ENCODE data around the gene PCGF1.

PCGF1 gene

DNA sequence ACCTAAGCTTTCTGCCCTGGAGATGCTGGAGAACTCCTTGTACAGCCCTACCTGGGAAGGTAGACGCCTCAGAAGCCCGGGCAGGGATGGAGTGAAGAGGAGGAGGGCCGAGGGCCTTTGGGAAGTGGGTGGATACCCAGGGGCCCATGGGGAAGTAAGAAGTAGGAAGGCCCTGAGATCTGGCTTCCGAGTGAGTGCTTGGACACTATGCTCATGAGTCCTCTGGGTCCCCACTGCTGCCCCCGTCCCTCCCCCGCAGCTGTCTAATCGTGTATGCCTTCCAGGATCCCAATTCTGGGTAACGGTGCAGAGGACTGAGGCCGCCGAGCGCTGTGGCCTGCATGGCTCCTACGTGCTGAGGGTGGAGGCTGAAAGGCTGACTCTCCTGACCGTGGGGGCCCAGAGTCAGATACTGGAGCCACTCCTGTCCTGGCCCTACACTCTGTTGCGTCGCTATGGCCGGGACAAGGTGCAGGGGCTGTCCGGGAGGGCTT lies 48.2 kb upstream of the PCGF1 start:
- ATAC-seq = no peak

GRCh38 chr2:74554820-74555531 lies 47.5 kb upstream of the PCGF1 start:
- TF ChIP-seq ZFP30 (CRISPR knock-in tag; IDR thresholded peaks at IDR 0.05) (no peak), ESRRG (CRISPR knock-in tag; IDR thresholded peaks at IDR 0.05) (no peak), RARB (CRISPR knock-in tag; IDR thresholded peaks at IDR 0.05) (no peak), ISL1 (CRISPR knock-in tag; IDR thresholded peaks at IDR 0.05) (no peak), TOX (CRISPR knock-in tag; IDR thresholded peaks at IDR 0.05; ENCODE audit: borderline replicate concordance) (no peak), TCF4 (CRISPR knock-in tag; IDR thresholded peaks at IDR 0.05; ENCODE audit: borderline replicate concordance) (no peak), ZNF8 (CRISPR knock-in tag; IDR thresholded peaks at IDR 0.05) (no peak), BACH2 (CRISPR knock-in tag; IDR thresholded peaks at IDR 0.05; ENCODE audit: borderline replicate concordance) (no peak), OSR1 (CRISPR knock-in tag; IDR thresholded peaks at IDR 0.05) (no peak), SNAI2 (CRISPR knock-in tag; IDR thresholded peaks at IDR 0.05) (no peak), PPARA (CRISPR knock-in tag; IDR thresholded peaks at IDR 0.05; ENCODE audit: borderline replicate concordance) (no peak), ZFP3 (CRISPR knock-in tag; IDR thresholded peaks at IDR 0.05) (no peak), ZNF565 (CRISPR knock-in tag; conservative IDR thresholded peaks at IDR 0.05; ENCODE audit: low read depth) (no peak)
- TF ChIP-seq, protein P1, sequence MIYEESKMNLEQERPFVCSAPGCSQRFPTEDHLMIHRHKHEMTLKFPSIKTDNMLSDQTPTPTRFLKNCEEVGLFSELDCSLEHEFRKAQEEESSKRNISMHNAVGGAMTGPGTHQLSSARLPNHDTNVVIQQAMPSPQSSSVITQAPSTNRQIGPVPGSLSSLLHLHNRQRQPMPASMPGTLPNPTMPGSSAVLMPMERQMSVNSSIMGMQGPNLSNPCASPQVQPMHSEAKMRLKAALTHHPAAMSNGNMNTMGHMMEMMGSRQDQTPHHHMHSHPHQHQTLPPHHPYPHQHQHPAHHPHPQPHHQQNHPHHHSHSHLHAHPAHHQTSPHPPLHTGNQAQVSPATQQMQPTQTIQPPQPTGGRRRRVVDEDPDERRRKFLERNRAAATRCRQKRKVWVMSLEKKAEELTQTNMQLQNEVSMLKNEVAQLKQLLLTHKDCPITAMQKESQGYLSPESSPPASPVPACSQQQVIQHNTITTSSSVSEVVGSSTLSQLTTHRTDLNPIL (CRISPR knock-in tag; IDR thresholded peaks at IDR 0.05; ENCODE audit: low read depth) = no peak
- TF ChIP-seq, protein P2, sequence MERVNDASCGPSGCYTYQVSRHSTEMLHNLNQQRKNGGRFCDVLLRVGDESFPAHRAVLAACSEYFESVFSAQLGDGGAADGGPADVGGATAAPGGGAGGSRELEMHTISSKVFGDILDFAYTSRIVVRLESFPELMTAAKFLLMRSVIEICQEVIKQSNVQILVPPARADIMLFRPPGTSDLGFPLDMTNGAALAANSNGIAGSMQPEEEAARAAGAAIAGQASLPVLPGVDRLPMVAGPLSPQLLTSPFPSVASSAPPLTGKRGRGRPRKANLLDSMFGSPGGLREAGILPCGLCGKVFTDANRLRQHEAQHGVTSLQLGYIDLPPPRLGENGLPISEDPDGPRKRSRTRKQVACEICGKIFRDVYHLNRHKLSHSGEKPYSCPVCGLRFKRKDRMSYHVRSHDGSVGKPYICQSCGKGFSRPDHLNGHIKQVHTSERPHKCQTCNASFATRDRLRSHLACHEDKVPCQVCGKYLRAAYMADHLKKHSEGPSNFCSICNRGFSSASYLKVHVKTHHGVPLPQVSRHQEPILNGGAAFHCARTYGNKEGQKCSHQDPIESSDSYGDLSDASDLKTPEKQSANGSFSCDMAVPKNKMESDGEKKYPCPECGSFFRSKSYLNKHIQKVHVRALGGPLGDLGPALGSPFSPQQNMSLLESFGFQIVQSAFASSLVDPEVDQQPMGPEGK (CRISPR knock-in tag; IDR thresholded peaks at IDR 0.05; ENCODE audit: borderline replicate concordance) = no peak
- TF ChIP-seq, protein P3, sequence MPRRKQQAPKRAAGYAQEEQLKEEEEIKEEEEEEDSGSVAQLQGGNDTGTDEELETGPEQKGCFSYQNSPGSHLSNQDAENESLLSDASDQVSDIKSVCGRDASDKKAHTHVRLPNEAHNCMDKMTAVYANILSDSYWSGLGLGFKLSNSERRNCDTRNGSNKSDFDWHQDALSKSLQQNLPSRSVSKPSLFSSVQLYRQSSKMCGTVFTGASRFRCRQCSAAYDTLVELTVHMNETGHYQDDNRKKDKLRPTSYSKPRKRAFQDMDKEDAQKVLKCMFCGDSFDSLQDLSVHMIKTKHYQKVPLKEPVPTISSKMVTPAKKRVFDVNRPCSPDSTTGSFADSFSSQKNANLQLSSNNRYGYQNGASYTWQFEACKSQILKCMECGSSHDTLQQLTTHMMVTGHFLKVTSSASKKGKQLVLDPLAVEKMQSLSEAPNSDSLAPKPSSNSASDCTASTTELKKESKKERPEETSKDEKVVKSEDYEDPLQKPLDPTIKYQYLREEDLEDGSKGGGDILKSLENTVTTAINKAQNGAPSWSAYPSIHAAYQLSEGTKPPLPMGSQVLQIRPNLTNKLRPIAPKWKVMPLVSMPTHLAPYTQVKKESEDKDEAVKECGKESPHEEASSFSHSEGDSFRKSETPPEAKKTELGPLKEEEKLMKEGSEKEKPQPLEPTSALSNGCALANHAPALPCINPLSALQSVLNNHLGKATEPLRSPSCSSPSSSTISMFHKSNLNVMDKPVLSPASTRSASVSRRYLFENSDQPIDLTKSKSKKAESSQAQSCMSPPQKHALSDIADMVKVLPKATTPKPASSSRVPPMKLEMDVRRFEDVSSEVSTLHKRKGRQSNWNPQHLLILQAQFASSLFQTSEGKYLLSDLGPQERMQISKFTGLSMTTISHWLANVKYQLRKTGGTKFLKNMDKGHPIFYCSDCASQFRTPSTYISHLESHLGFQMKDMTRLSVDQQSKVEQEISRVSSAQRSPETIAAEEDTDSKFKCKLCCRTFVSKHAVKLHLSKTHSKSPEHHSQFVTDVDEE (CRISPR knock-in tag; IDR thresholded peaks at IDR 0.05) = no peak
- peak; percentile 42 for ATAC-seq

More for the DNA sequence above, 48.2 kb upstream of the PCGF1 start:
- TF ChIP-seq ARNTL (CRISPR knock-in tag; IDR thresholded peaks at IDR 0.05; ENCODE audit: borderline replicate concordance, low read depth) (no peak), ZC3H10 (CRISPR knock-in tag; IDR thresholded peaks at IDR 0.05) (no peak), ZNF8 (CRISPR knock-in tag; IDR thresholded peaks at IDR 0.05) (no peak), OSR1 (CRISPR knock-in tag; IDR thresholded peaks at IDR 0.05) (no peak), GLIS3 (CRISPR knock-in tag; IDR thresholded peaks at IDR 0.05) (no peak), ZFP3 (CRISPR knock-in tag; IDR thresholded peaks at IDR 0.05) (no peak)
- TF ChIP-seq, protein P3 (CRISPR knock-in tag; IDR thresholded peaks at IDR 0.05) = no peak

- peak; percentile 85 for ATAC-seq
- TF ChIP-seq ISL1 (CRISPR knock-in tag; IDR thresholded peaks at IDR 0.05) (no peak), ZFP3 (CRISPR knock-in tag; IDR thresholded peaks at IDR 0.05) (peak; percentile 74), ZNF70 (CRISPR knock-in tag; IDR thresholded peaks at IDR 0.05) (no peak), ZNF8 (CRISPR knock-in tag; IDR thresholded peaks at IDR 0.05) (no peak), ESRRG (CRISPR knock-in tag; IDR thresholded peaks at IDR 0.05) (no peak), ZC3H10 (CRISPR knock-in tag; IDR thresholded peaks at IDR 0.05) (no peak), BACH2 (CRISPR knock-in tag; IDR thresholded peaks at IDR 0.05; ENCODE audit: borderline replicate concordance) (no peak), SNAI2 (CRISPR knock-in tag; IDR thresholded peaks at IDR 0.05) (no peak), RARB (CRISPR knock-in tag; IDR thresholded peaks at IDR 0.05) (no peak)
- TF ChIP-seq, protein P4, sequence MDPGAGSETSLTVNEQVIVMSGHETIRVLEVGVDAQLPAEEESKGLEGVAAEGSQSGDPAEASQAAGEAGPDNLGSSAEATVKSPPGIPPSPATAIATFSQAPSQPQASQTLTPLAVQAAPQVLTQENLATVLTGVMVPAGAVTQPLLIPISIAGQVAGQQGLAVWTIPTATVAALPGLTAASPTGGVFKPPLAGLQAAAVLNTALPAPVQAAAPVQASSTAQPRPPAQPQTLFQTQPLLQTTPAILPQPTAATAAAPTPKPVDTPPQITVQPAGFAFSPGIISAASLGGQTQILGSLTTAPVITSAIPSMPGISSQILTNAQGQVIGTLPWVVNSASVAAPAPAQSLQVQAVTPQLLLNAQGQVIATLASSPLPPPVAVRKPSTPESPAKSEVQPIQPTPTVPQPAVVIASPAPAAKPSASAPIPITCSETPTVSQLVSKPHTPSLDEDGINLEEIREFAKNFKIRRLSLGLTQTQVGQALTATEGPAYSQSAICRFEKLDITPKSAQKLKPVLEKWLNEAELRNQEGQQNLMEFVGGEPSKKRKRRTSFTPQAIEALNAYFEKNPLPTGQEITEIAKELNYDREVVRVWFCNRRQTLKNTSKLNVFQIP (CRISPR knock-in tag; IDR thresholded peaks at IDR 0.05; ENCODE audit: borderline replicate concordance, low read depth) = no peak
- TF ChIP-seq, protein P2 (CRISPR knock-in tag; IDR thresholded peaks at IDR 0.05; ENCODE audit: borderline replicate concordance) = peak; percentile 80; the same call in 1 of the 2 replicates
Measured at GRCh38 chr2:74553892-74554819, 46.7 kb upstream of the PCGF1 start, which contains the start of the genes DOK1 and LOXL3. DOK1 (plus strand) TSS chr2:74554720; CDS start chr2:74554755, 35 bp downstream. LOXL3 (minus strand) TSS chr2:74553942; CDS start chr2:74552634, 1,308 bp downstream.

All from SK-N-SH treated with all-trans-retinoic acid at 6 μM for 48 hours (cell line).